WERI-Rb-1 (cell line): ENCODE data around the gene C1D.

Experiments
- DNase-seq: peaks from one replicate; pipeline ENCODE4 v3.0.0-alpha.2; 2020
- H3K27ac ChIP-seq: fragments of 250-450 bp; sonication (Bioruptor Pico); 2 replicates; pipeline ENCODE4 v1.5.1; 2020; ENCODE audit warnings: mild to moderate bottlenecking, moderate library complexity
- H3K27me3 ChIP-seq: fragments of 250-450 bp; sonication (Bioruptor Pico); 2 replicates; pipeline ENCODE4 v1.5.1; 2021; ENCODE audit warnings: mild to moderate bottlenecking, low read depth, moderate library complexity; ENCODE audit not compliant: insufficient read depth, severe bottlenecking
- H3K36me3 ChIP-seq: fragments of 250-450 bp; sonication (Bioruptor Pico); 2 replicates; pipeline ENCODE4 v1.5.1; 2020; ENCODE audit warnings: mild to moderate bottlenecking, moderate library complexity
- H3K4me3 ChIP-seq: 2 replicates; pipeline ENCODE4 v1.5.1; 2011; ENCODE audit warnings: low read depth, mild to moderate bottlenecking, control low read depth, low read length
- H3K9me3 ChIP-seq: fragments of 250-450 bp; sonication (Bioruptor Pico); 2 replicates; pipeline ENCODE4 v1.5.1; 2021; ENCODE audit warnings: mild to moderate bottlenecking, moderate library complexity; ENCODE audit not compliant: severe bottlenecking
- CTCF ChIP-seq: IDR thresholded peaks from 2 replicates; pipeline ENCODE4 v1.5.1; 2011; ENCODE audit warnings: low read depth, mild to moderate bottlenecking, control low read depth, inconsistent platforms, low read length

C1D gene

GRCh38 chr2:68093634-68094033, 30.8 kb upstream of the C1D start:
- no peak for TF ChIP-seq CTCF

GRCh38 chr2:68091439-68092034, 28.7 kb upstream of the C1D start:
- H3K4me3 ChIP-seq, result no peak overlapping the region
- no peaks in the 10 kb centered on the region for H3K27me3 ChIP-seq
- TF ChIP-seq CTCF, result no peak
- no peaks in the 10 kb centered on the region for H3K36me3 ChIP-seq
- DNase-seq, result no peak
- no peak overlapping the region for H3K27ac ChIP-seq
- no peaks in the 10 kb centered on the region for H3K9me3 ChIP-seq

More at GRCh38 chr2:68093634-68094033, 30.8 kb upstream of the C1D start:
- Histone ChIP-seq H3K27me3 (no peaks in the 10 kb centered on the region), H3K9me3 (no peaks in the 10 kb centered on the region), H3K27ac (no peak overlapping the region), H3K4me3 (no peak overlapping the region), H3K36me3 (no peaks in the 10 kb centered on the region)
- DNase-seq, result no peak

GRCh38 chr2:68089961-68090360, 27.2 kb upstream of the C1D start:
- no peak for TF ChIP-seq CTCF
- no peaks in the 10 kb centered on the region for H3K27me3 ChIP-seq
- no peak overlapping the region for H3K4me3 ChIP-seq
- no peaks in the 10 kb centered on the region for H3K36me3 ChIP-seq
- no peaks in the 10 kb centered on the region for H3K9me3 ChIP-seq
- no peak overlapping the region for H3K27ac ChIP-seq
- no peak for DNase-seq

- no peaks in the 10 kb centered on the region for H3K36me3 ChIP-seq
- no peak overlapping the region for H3K27ac ChIP-seq
- DNase-seq, result no peak
- no peaks in the 10 kb centered on the region for H3K9me3 ChIP-seq
- H3K4me3 ChIP-seq, result no peak overlapping the region
- TF ChIP-seq CTCF, result no peak
- no peaks in the 10 kb centered on the region for H3K27me3 ChIP-seq
Measured at GRCh38 chr2:68088940-68089339, 26.1 kb upstream of the C1D start.

GRCh38 chr2:68086166-68086565, 23.4 kb upstream of the C1D start:
- DNase-seq, result no peak
- no peak overlapping the region for H3K4me3 ChIP-seq
- no peak for TF ChIP-seq CTCF
- no peaks in the 10 kb centered on the region for H3K27me3 ChIP-seq
- H3K9me3 ChIP-seq, result no peaks in the 10 kb centered on the region
- H3K27ac ChIP-seq, result no peak overlapping the region
- H3K36me3 ChIP-seq, result no peaks in the 10 kb centered on the region

- no peak for DNase-seq
- TF ChIP-seq CTCF, result no peak
- no peaks in the 10 kb centered on the region for H3K36me3 ChIP-seq
- no peak overlapping the region for H3K4me3 ChIP-seq
- H3K27ac ChIP-seq, result no peak overlapping the region
- no peaks in the 10 kb centered on the region for H3K27me3 ChIP-seq
- H3K9me3 ChIP-seq, result no peaks in the 10 kb centered on the region
Measured at GRCh38 chr2:68083346-68083745, 20.5 kb upstream of the C1D start.
